ENCODE results near the gene UBE2E2. TPM values are rescaled to one million over a fixed set of nuclear protein-coding genes. Genes with fewer than 3 reads are reported as not detected.

Gene UBE2E2
- total RNA-seq, 2 experiments from 2014 or later, result 14.1 to 20.2 TPM

- H3K4me1 ChIP-seq (ENCODE audit: insufficient read depth, low read length), result no peaks in the 10 kb centered on the region
- no peak overlapping the region for H3K27ac ChIP-seq (ENCODE audit: low read depth in 1 of 2, low read length in 2 of 2)
- Mint-ChIP-seq H3K36me3 (ENCODE audit: low read depth) (peaks cover 5% of the 10 kb centered on the region), H3K27ac (no peak overlapping the region), H3K4me3 (no peak overlapping the region), H3K27me3 (no peaks in the 10 kb centered on the region), H3K4me1 (ENCODE audit: low read depth) (no peaks in the 10 kb centered on the region), H3K9me3 (peaks cover 5% of the 10 kb centered on the region)
- intact Hi-C loops (cut with DNase I, micrococcal nuclease), result no loop called here
- H3K36me3 ChIP-seq (ENCODE audit: insufficient read depth, low read length), result no peaks in the 10 kb centered on the region
- H3K27me3 ChIP-seq (ENCODE audit: control insufficient read depth in 1 of 2, insufficient read depth in 2 of 2, low read length in 2 of 2), result no peaks in the 10 kb centered on the region
- ATAC-seq (ENCODE audit: poor library complexity), result no peak
- no peaks in the 10 kb centered on the region for H3K9me3 ChIP-seq (ENCODE audit: control insufficient read depth in 1 of 2, insufficient read depth in 1 of 2, low read length in 2 of 2)
- POLR2A ChIA-PET, result no interaction called here
- TF ChIP-seq, protein P1, sequence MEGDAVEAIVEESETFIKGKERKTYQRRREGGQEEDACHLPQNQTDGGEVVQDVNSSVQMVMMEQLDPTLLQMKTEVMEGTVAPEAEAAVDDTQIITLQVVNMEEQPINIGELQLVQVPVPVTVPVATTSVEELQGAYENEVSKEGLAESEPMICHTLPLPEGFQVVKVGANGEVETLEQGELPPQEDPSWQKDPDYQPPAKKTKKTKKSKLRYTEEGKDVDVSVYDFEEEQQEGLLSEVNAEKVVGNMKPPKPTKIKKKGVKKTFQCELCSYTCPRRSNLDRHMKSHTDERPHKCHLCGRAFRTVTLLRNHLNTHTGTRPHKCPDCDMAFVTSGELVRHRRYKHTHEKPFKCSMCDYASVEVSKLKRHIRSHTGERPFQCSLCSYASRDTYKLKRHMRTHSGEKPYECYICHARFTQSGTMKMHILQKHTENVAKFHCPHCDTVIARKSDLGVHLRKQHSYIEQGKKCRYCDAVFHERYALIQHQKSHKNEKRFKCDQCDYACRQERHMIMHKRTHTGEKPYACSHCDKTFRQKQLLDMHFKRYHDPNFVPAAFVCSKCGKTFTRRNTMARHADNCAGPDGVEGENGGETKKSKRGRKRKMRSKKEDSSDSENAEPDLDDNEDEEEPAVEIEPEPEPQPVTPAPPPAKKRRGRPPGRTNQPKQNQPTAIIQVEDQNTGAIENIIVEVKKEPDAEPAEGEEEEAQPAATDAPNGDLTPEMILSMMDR (IDR thresholded peaks at IDR 0.05), result no peak
- CTCF ChIA-PET, result no interaction called here
- no peak overlapping the region for H3K4me3 ChIP-seq (ENCODE audit: low read length)
- DNase-seq, result no peak
Measured at GRCh38 chr3:23308986-23309625, 106.0 kb downstream of the UBE2E2 start.

DNA sequence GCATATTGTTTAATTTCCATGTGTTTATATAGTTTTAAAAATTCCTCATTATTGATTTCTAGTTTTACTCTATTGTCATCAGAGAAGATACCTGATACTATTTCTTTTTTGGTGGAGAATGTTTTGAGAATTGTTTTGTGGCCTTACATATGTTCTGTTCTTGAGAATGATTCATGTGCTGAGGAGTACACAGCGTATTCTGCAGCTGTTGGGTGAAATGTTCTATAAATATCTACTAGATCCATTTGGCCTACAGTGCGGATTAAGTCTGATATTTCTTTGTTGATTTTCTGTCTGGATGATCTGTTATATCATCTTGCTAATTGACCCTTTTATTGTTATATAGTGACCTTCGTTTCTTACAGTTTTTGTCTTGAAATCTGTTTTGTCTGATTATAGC, 109.7 kb downstream of the UBE2E2 start:
- H3K4me3 Mint-ChIP-seq, result no peak overlapping the region
- Histone ChIP-seq H3K27ac (ENCODE audit: low read depth in 1 of 2, low read length in 2 of 2) (no peak overlapping the region), H3K36me3 (ENCODE audit: insufficient read depth, low read length) (no peaks in the 10 kb centered on the region), H3K9me3 (ENCODE audit: control insufficient read depth in 1 of 2, insufficient read depth in 1 of 2, low read length in 2 of 2) (peaks cover 0 to 10% of the 10 kb centered on the region in 2 experiments), H3K4me1 (ENCODE audit: insufficient read depth, low read length) (no peaks in the 10 kb centered on the region), H3K27me3 (ENCODE audit: control insufficient read depth in 1 of 2, insufficient read depth in 2 of 2, low read length in 2 of 2) (no peaks in the 10 kb centered on the region), H3K4me3 (ENCODE audit: low read length) (no peak overlapping the region)
- TF ChIP-seq, protein P1 (IDR thresholded peaks at IDR 0.05), result no peak
- DNase-seq (no peak), ATAC-seq (ENCODE audit: poor library complexity) (no peak)
- CTCF ChIA-PET, result no interaction called here
- no peaks in the 10 kb centered on the region for H3K27me3 Mint-ChIP-seq
- peaks cover 5% of the 10 kb centered on the region for H3K9me3 Mint-ChIP-seq
- H3K4me1 Mint-ChIP-seq (ENCODE audit: low read depth), result peaks cover 16% of the 10 kb centered on the region
- H3K36me3 Mint-ChIP-seq (ENCODE audit: low read depth), result peaks cover 5% of the 10 kb centered on the region
- POLR2A ChIA-PET, result no interaction called here
- H3K27ac Mint-ChIP-seq, result no peak overlapping the region
- intact Hi-C loops (cut with DNase I, micrococcal nuclease), result no loop called here

DNA sequence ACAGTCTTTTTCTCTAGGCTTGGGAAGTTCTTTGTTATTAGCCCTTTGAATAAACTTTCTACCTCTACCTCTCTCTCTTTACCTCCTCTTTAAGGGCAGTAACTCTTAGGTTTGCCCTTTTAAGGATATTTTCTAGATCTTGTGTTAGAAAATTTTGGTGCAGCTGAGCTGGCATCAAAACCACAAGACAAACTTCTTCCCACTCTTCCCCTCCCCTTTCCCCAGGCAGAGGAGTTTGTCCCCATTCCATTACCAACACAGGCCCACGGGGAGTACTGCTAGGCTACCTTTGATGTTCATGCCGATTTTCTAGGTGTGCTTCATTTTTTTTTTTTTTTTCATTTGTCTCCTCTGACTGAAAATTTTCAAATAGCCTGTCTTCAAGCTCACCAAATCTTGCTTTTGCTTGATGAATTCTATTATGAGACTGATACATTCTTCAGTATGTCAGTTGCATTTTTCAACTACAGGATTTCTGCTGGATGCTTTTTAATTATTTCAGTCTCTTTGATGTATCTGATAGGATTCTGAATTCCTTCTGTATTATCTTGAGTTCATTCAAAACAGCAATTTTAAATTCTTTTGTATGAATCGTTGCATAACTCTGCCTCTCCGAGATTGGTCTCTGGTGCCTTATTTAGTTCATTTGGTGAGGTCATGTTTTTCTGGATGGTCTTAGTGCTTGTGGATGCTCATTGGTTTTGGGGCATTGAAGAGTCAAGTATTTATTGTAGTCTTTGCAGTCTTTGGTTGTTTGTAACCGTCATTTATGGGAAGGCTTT, 112.0 kb downstream of the UBE2E2 start:
- no peak overlapping the region for H3K27ac Mint-ChIP-seq
- ChIA-PET CTCF (no interaction called here), POLR2A (no interaction called here)
- no peaks in the 10 kb centered on the region for H3K27me3 Mint-ChIP-seq
- H3K27me3 ChIP-seq (ENCODE audit: control insufficient read depth in 1 of 2, insufficient read depth in 2 of 2, low read length in 2 of 2), result no peaks in the 10 kb centered on the region
- TF ChIP-seq, protein P1 (IDR thresholded peaks at IDR 0.05), result no peak
- H3K9me3 ChIP-seq (ENCODE audit: control insufficient read depth in 1 of 2, insufficient read depth in 1 of 2, low read length in 2 of 2), result peaks cover 0 to 10% of the 10 kb centered on the region in 2 experiments
- DNase-seq (no peak), ATAC-seq (ENCODE audit: poor library complexity) (no peak)
- H3K9me3 Mint-ChIP-seq, result no peaks in the 10 kb centered on the region
- intact Hi-C loops (cut with DNase I, micrococcal nuclease), result no loop called here
- H3K4me3 Mint-ChIP-seq, result no peak overlapping the region
- H3K4me1 Mint-ChIP-seq (ENCODE audit: low read depth), result peaks cover 16% of the 10 kb centered on the region
- H3K27ac ChIP-seq (ENCODE audit: low read depth in 1 of 2, low read length in 2 of 2), result no peak overlapping the region
- no peaks in the 10 kb centered on the region for H3K4me1 ChIP-seq (ENCODE audit: insufficient read depth, low read length)
- no peak overlapping the region for H3K4me3 ChIP-seq (ENCODE audit: low read length)
- no peaks in the 10 kb centered on the region for H3K36me3 ChIP-seq (ENCODE audit: insufficient read depth, low read length)
- H3K36me3 Mint-ChIP-seq (ENCODE audit: low read depth), result peaks cover 5% of the 10 kb centered on the region

All from CD4-positive, alpha-beta T cell (primary cell).